Midbrain (tissue), 1 donor: ENCODE measurements around the gene ABCA1.
"Not testable (repeated sequence)": the region's sequence is repeated elsewhere in the genome, so short reads cannot be mapped to it uniquely, and the experiment has no call there.

Source experiments
- DNase-seq: peaks from one replicate; lab custom pipeline; 2025; lab: John Stamatoyannopoulos, UW

Gene ABCA1

DNA sequence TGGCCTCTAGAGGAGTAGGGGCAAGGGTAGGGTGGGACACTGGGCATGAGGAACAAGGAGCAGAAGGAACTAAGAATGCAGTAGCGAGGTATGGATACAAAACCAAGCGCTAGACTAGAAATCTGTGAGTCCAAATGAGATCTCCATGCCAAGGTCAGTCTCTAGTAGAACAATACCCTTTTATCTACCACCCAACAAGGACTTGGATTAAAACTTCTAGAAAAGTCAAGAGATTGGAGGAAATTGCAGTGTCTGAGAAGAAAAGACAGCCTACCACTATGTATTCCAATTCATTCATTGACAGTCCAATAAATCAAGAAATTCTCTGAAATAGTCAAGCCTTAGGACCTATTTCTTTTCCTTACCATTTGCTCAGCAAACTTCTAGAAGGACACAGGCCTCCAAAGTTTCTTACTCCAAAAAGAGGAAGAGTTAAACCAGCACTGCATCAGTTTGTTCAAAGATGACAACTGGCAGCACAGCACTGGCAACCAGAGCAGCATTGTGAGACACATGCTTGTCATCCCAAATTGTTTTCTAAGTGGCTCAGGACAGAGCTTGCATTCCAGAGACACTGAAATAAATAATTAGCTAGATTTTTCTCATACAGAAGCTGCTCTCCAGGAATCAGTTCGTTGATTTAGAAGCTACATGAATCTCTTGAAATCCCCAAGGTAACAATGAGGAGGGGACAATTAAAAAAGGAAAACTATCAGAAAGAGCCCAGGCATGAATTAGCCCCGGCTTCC, 22.6 kb downstream of the ABCA1 start:
- DNase-seq: no peak

DNA sequence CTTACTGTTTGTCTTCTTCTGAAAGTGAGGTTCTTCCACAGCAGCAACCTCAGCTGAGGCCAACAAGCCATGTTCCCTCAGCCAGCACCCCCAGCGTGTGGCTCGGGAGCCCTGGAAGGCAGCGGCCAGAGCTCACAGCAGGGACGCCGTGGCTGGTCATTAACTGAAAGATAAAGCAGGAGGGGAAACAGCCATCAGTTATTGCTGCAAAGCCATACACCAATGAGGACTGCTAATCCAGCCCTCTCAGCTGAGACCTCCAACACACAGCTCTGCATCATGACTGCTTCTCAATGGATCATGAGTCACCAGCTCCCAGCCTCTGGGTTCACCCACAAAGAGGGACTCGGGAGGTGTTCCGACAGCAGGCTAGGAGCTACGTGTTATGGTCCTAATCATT, 24.3 kb downstream of the ABCA1 start:
- no peak for DNase-seq

DNA sequence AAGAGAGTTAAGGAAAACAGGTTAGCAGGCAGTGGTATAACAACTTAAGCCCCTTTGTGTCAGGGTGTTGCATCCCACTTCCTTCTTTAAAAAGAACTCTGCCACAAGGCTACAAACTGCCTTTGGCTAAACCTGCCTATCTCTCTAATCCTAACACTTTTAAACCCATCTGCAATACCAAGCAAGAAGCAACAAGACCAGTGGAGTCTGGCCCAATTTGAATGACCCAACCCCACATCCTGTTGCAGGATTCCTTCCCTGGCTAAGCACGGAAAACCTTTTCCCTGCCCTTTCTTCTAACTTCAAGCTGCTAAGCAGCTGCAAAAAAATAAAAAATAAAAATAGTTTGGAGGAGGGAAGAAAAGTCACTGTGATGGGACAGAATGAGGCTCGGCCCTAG, 27.1 kb downstream of the ABCA1 start:
- DNase-seq: no peak

- no peak for DNase-seq
These were observed 27.6 kb downstream of the ABCA1 start for GRCh38 chr9:104900324-104900723.

DNA sequence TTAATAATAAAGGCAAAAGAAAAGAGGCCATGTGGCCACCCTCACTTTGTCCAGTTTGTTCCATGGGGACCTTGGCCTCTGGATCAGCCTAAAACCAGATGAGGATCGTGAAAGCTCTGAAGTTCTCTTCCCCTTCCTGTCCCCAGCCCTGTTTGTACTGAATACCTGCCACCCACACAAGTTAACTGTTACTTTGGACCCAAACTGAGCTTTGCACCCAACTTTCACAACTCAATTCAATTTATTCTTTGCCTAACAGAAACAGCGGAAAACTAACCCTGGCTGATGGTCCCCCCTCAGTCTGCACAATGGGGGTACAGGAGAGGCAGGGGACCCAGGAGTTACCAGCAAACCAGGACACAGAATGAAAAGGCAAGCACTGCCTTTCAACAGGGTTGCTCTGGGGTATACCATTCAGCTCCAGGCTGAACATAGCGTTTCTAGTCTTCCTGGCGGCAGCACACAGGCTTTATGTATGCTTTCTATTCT, 28.2 kb downstream of the ABCA1 start:
- DNase-seq: no peak

GRCh38 chr9:104898376-104898775, 29.6 kb downstream of the ABCA1 start:
- not testable (repeated sequence) for DNase-seq

- DNase-seq: no peak
These were observed 31.8 kb downstream of the ABCA1 start for GRCh38 chr9:104896131-104896530.

GRCh38 chr9:104895572-104895971, 32.4 kb downstream of the ABCA1 start:
- no peak for DNase-seq

DNA sequence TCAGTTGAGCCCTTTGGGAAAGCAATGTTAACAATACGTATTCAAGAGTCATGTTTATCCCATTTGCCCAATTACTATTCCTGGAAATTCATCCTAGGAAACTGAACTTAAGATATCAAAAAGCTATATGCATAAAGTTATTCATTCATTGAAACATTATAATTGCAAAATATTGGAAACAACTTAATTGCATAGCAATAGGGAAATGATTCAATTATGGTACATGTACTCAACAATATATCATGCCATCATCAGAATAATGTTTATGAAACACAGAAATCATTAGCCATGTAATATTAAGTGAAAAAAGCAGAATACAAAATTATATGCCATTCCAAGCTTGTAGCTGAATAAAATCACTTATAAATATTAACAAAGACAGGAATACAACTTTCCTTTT, 35.3 kb downstream of the ABCA1 start:
- DNase-seq: no peak

DNA sequence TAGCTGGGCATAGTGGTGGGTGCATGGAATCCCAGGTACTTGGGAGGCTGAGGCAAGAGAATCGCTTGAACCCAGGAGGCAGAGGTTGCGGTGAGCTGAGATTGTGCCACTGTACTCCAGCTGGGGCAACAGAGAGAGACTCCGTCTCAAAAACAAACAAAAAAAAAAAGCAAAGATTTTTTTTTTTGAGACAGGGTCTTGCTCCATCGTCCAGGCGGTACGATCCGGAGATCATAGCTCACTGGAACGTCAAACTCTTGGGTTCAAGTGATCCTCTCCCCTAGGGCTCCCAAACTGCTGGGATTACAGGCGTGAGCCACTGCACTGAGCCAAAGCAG, 37.6 kb downstream of the ABCA1 start:
- no peak for DNase-seq

GRCh38 chr9:104885818-104886709, 41.9 kb downstream of the ABCA1 start:
- DNase-seq: no peak

DNA sequence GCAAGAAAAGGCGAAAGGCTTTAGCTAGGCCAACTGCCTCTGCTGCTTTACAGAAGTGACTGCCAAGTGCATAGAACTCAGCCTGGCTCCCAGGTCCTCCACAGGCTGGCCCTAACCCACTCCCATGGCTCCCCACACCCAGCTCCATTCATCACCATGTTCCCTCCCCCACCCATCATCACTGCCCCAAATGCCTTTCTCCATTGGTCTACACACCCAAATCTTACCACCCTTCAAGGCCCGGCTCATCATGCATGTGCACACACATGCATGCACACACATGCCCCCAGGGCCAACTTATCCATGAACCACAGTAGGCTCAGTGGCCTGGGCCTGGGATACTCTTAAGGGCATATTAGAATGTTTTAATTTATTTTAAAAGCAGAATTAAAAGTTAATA, 44.8 kb downstream of the ABCA1 start:
- DNase-seq: no peak

- no peak for DNase-seq
These were observed 45.4 kb downstream of the ABCA1 start for GRCh38 chr9:104882566-104882965.

DNA sequence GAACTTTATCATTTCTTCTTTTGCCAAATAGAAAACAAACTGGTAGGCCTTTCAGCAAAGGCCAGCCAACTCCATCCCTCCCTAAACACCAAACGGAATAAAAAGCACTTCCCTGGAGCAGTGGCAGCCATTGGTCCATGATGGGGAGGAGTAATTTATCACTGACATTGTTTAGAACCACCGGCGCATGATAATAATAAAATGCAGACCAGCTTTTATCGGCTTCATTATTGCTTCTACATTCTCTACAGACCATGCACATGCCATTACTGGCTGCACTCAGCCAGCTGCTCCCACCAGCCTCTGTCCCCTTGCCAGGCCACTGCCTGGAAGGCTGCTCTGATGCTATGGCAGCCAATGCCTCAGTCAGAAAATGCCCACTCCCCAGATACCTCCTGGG, 45.9 kb downstream of the ABCA1 start:
- no peak for DNase-seq

DNA sequence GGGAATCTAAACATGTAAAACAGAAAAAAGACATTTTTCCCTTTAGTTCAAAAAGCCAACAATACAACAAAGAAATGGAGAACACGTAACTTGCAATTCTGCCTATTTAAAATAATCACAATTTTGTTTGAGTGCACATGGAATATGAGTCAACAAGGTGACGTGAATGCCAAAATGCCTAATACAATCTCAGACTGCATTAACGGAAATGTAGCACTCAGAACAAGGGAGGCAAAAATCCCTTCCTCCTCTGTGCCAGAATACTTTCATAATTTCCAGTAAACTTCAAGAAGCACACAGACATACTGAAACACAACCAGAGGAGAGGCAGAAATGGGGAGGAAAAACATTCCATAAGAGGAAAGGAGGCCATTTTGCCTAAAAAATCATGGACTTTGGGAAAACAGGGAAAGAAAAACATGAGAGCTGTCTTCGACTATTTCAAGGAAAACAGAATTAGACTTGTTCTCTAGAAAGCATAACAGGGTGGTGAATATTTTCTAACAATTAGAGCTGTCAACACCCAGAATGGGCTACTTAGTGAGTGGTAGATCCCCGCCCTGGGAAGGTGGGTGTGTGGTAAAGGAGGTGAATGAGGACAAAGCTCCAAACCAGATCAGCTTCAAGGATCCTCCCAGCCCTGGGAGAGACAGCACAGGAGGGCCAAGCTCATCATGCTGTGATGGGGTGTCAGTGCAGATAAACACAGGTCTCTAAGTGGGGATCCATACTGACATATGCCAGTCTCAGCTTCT, 48.2 kb downstream of the ABCA1 start:
- no peak for DNase-seq

- no peak for DNase-seq
These were observed 51.4 kb downstream of the ABCA1 start for GRCh38 chr9:104876587-104876986.

GRCh38 chr9:104875897-104876296, 52.1 kb downstream of the ABCA1 start:
- DNase-seq: no peak

DNA sequence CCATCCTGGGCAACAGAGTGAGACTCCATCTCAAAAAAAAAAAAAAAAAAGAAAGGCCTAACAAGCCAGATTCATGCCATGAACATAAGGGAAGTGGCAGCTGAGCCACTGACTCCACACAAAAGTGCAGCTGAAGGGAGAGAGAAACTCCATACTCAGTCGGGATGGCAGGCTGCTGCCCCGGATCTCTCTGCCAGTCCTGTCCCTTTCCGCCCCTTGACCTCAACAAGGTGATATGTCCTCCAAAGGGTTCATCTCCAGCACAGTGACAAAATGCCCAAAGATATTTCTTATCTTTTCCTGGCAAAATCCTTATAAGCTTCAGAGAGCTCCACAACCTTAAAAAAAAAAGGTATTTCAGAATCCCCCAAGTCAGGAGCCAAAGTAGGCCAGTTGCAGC, 52.6 kb downstream of the ABCA1 start:
- no peak for DNase-seq

DNA sequence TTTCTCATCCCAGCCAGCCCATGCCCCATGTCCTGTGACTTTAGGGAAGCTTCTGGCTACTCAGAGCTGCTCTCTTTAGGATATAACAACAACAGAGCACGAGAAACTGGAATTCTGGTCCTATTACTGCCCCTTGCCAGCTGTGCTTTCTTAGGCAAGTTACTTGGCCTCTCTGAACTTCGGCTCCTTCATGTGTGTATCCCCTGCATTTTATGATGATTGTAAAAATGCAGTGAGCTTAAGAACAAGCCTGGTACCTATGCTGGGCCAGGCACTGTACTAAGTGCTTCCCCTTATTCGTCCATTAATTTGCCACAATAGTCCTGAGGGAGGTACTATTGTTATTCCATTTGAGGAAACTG, 54.5 kb downstream of the ABCA1 start:
- no peak for DNase-seq

- peak; percentile 47 for DNase-seq
These were observed 55.1 kb downstream of the ABCA1 start for GRCh38 chr9:104872656-104873488.

DNA sequence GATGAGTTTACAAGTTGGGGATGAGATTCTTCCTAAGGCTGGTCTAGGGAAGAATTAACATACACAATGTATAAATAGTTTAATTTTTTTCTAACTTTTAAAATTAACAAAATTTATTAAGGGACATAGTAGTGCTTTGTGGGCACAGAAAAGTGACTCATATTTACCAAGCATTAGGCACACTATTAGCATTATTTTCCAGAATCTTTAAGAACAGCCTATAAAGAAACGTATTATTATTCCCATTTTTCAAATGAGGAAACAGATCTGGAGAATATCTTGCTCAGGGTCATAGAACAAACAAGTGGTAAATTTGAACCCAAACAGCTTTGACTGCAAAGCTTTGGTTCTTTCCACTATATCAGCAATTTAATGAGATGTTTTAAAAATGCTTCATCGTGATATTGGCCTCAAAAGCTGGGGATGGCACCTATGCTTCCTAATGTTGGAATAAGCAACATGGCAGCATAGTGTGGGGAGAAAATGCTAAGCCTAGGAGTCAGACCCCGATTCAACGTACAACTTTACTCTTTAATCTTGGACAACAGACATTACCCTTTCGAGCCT, 55.9 kb downstream of the ABCA1 start:
- no peak for DNase-seq
